ENCODE measurements around the gene TMEM150A. TPM values are rescaled to one million over a fixed set of nuclear protein-coding genes. Genes with fewer than 3 reads are reported as not detected.

Gene TMEM150A
- total and polyA plus RNA-seq, 2 of the 13 experiments (the other 11 are each of a cell fraction or from before 2014, with no cell fraction given): 30.1 to 70.4 TPM

- 0 out of 2 replicates have a peak, but pooled peaks have one; percentile 2 for TF ChIP-seq FOXC1 (CRISPR knock-in tag; IDR thresholded peaks at IDR 0.05; ENCODE audit: borderline replicate concordance)
- TF ChIP-seq ONECUT2 (CRISPR knock-in tag; IDR thresholded peaks at IDR 0.05): no peak
- no peak for TF ChIP-seq SP5 (CRISPR knock-in tag; IDR thresholded peaks at IDR 0.05; ENCODE audit: borderline replicate concordance, low read depth)
- TF ChIP-seq PHF5A (CRISPR knock-in tag; IDR thresholded peaks at IDR 0.05; ENCODE audit: low read depth, unreplicated experiment): no peak
- no peak for TF ChIP-seq BRCA1 (CRISPR knock-in tag; IDR thresholded peaks at IDR 0.05)
- TF ChIP-seq, protein P1, sequence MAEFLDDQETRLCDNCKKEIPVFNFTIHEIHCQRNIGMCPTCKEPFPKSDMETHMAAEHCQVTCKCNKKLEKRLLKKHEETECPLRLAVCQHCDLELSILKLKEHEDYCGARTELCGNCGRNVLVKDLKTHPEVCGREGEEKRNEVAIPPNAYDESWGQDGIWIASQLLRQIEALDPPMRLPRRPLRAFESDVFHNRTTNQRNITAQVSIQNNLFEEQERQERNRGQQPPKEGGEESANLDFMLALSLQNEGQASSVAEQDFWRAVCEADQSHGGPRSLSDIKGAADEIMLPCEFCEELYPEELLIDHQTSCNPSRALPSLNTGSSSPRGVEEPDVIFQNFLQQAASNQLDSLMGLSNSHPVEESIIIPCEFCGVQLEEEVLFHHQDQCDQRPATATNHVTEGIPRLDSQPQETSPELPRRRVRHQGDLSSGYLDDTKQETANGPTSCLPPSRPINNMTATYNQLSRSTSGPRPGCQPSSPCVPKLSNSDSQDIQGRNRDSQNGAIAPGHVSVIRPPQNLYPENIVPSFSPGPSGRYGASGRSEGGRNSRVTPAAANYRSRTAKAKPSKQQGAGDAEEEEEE (CRISPR knock-in tag; IDR thresholded peaks at IDR 0.05; ENCODE audit: borderline replicate concordance): peak; percentile 44; the same call in 1 of the 2 replicates
- TF ChIP-seq ZSCAN9 (CRISPR knock-in tag; IDR thresholded peaks at IDR 0.05; ENCODE audit: borderline replicate concordance): no peak
These were observed 6.5 kb downstream of the TMEM150A start (continued) for GRCh38 chr2:85596026-85596333.

GRCh38 chr2:85595301-85596025 lies 7.0 kb downstream of the TMEM150A start, which contains the start of gene RNF181:
TSS of gene RNF181 (plus strand) at chr2:85595745. CDS start at chr2:85595764, 19 bp downstream.
- Histone ChIP-seq H3K9ac (ENCODE audit: insufficient read depth, low read depth, low read length) (peak within 1 kb of the TSS; percentile 85), H3K79me2 (ENCODE audit: insufficient read depth, low read length) (peaks cover 29% of the 10 kb centered on the region), H3K4me1 (ENCODE audit: insufficient read depth, low read length) (peaks cover 86% of the 10 kb centered on the region), H3K4me2 (ENCODE audit: low read depth, low read length) (peak within 1 kb of the TSS; percentile 94), H2AFZ (ENCODE audit: low read length) (no peak within 1 kb of the TSS), H3K27me3 (ENCODE audit: control insufficient read depth in 1 of 2, insufficient read depth in 2 of 2, low read length in 2 of 2) (no peaks in the 10 kb centered on the region; a peak in 1 of 5 replicates), H3K36me3 (replicated peaks in 1 of 2; ENCODE audit: control insufficient read depth in 1 of 2, insufficient read depth in 2 of 2, low read length in 2 of 2) (peaks cover 2 to 30% of the 10 kb centered on the region in 2 experiments), H4K20me1 (ENCODE audit: insufficient read depth, low read length) (0 out of 2 replicates have a peak, but pooled peaks cover 3% of the 10 kb centered on the region), H3K4me3 (replicated peaks in 1 of 3; ENCODE audit: insufficient read depth in 1 of 3, low read depth in 2 of 3, low read length in 3 of 3) (peak within 1 kb of the TSS; percentile 88 to 97 (median 90)), H3K27ac (ENCODE audit: extremely low read length, insufficient read depth, low read length) (peak within 1 kb of the TSS; percentile 80), H3K9me3 (ENCODE audit: low read length) (no peaks in the 10 kb centered on the region)
- WGBS (ENCODE audit: low lambda C conversion rate): under 1% methylated on average over 39 of the region's 47 CpGs
- ChIA-PET CTCF (ENCODE audit: low intra/inter-chr PET ratio, low total read pairs) (no interaction called here), POLR2A (interaction anchor here (0.6 to 25.9 kb wide), 22 partner anchors 2 to 288 kb away, joined by 3 to 795 read pairs (median 6); partner anchors contain the start of genes C2orf68, GGCX, MAT2A and RNF181)
- peak; percentile 98 for FAIRE-seq
- BruUV-seq (replicated peaks): no TSS peak
- DNase-seq (ENCODE audit: low spot score): peak; percentile 99
- peak; percentile 92 for ATAC-seq
- intact Hi-C loops (cut with micrococcal nuclease; ENCODE audit: unreplicated experiment): loop anchor here (1.0 to 5.0 kb wide), 2 partner anchors 10 to 173 kb away; no protein-coding TSS in a partner anchor
- in situ Hi-C loops (cut with HindIII; ENCODE audit: extremely low pct_ligation_motif_present, low pct_unique_long_range_greater_than_20kb): no loop called here
- TF ChIP-seq FOXK1 (CRISPR knock-in tag; IDR thresholded peaks at IDR 0.05; ENCODE audit: borderline replicate concordance, low read depth): peak; percentile 59; the same call in 1 of the 2 replicates
- TF ChIP-seq PAF1 (CRISPR knock-in tag; IDR thresholded peaks at IDR 0.05): no peak
- TF ChIP-seq, protein P2, sequence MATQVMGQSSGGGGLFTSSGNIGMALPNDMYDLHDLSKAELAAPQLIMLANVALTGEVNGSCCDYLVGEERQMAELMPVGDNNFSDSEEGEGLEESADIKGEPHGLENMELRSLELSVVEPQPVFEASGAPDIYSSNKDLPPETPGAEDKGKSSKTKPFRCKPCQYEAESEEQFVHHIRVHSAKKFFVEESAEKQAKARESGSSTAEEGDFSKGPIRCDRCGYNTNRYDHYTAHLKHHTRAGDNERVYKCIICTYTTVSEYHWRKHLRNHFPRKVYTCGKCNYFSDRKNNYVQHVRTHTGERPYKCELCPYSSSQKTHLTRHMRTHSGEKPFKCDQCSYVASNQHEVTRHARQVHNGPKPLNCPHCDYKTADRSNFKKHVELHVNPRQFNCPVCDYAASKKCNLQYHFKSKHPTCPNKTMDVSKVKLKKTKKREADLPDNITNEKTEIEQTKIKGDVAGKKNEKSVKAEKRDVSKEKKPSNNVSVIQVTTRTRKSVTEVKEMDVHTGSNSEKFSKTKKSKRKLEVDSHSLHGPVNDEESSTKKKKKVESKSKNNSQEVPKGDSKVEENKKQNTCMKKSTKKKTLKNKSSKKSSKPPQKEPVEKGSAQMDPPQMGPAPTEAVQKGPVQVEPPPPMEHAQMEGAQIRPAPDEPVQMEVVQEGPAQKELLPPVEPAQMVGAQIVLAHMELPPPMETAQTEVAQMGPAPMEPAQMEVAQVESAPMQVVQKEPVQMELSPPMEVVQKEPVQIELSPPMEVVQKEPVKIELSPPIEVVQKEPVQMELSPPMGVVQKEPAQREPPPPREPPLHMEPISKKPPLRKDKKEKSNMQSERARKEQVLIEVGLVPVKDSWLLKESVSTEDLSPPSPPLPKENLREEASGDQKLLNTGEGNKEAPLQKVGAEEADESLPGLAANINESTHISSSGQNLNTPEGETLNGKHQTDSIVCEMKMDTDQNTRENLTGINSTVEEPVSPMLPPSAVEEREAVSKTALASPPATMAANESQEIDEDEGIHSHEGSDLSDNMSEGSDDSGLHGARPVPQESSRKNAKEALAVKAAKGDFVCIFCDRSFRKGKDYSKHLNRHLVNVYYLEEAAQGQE (IDR thresholded peaks at IDR 0.05; ENCODE audit: borderline replicate concordance in 1 of 2, low read depth in 1 of 2, low read length in 2 of 2): peak in 1 of 2 experiments; percentile 62; a peak in 1 of 4 replicates
- 0 out of 2 replicates have a peak, but pooled peaks have one; percentile 8 for TF ChIP-seq ZNF44 (CRISPR knock-in tag; IDR thresholded peaks at IDR 0.05)
- peak; percentile 97 for TF ChIP-seq SAP130 (CRISPR knock-in tag; IDR thresholded peaks at IDR 0.05; ENCODE audit: low read depth)
- peak; percentile 63; the same call in 1 of the 2 replicates for TF ChIP-seq HOXA5 (CRISPR knock-in tag; IDR thresholded peaks at IDR 0.05)
- peak; percentile 16; the same call in 1 of the 2 replicates for TF ChIP-seq ZFP82 (CRISPR knock-in tag; IDR thresholded peaks at IDR 0.05; ENCODE audit: borderline replicate concordance)
- TF ChIP-seq TBL1XR1 (IDR thresholded peaks at IDR 0.05; ENCODE audit: borderline replicate concordance, low read length, partially characterized antibody): peak; percentile 48
- 0 out of 2 replicates have a peak, but pooled peaks have one; percentile 73 for TF ChIP-seq GLI4 (CRISPR knock-in tag; IDR thresholded peaks at IDR 0.05; ENCODE audit: borderline replicate concordance)
